Stimulated activated naive B cell treated with anti-CD40 and anti-IgM and Interleukin-4, amounts not matched to agents 10 μg/mL and 1 μg/mL and 100 μg/mL, for 72 hours (primary cell): ENCODE measurements around the gene POMGNT2.

Source experiments
- ATAC-seq, 2 donors: fragments of 150-1000 bp; cut with Tn5 transposase; replicated peaks; 2 replicates each; pipeline ENCODE4 v1.10.0; 2021; ENCODE audit warnings: moderate library complexity in 1 of 2
- DNase-seq: peaks from one replicate; pipeline ENCODE4 v3.0.0; 2021
- H3K27ac Mint-ChIP-seq: one replicate; pipeline ENCODE4 v1.8.0; 2022; ENCODE audit warnings: mild to moderate bottlenecking, mixed read lengths
- H3K27me3 Mint-ChIP-seq, 2 donors: one replicate each; pipeline ENCODE4 v1.8.0; 2022; ENCODE audit warnings: mixed read lengths in 2 of 2
- H3K36me3 Mint-ChIP-seq, 2 donors: one replicate each; pipeline ENCODE4 v1.8.0; 2022; ENCODE audit warnings: mixed read lengths in 2 of 2, mild to moderate bottlenecking in 1 of 2
- H3K4me1 Mint-ChIP-seq, 2 donors: one replicate each; pipeline ENCODE4 v1.8.0; 2022; ENCODE audit warnings: mixed read lengths in 2 of 2, mild to moderate bottlenecking in 1 of 2
- H3K4me3 Mint-ChIP-seq, 2 donors: one replicate each; pipeline ENCODE4 v1.8.0; 2022; ENCODE audit warnings: mild to moderate bottlenecking in 2 of 2, mixed read lengths in 2 of 2, moderate library complexity in 1 of 2
- H3K9me3 Mint-ChIP-seq, 2 donors: one replicate each; pipeline ENCODE4 v1.8.0; 2022; ENCODE audit warnings: mixed read lengths in 2 of 2, mild to moderate bottlenecking in 1 of 2

POMGNT2 gene

GRCh38 chr3:43093974-43094373, 11.9 kb downstream of the POMGNT2 start:
- no peak for ATAC-seq
- H3K9me3 Mint-ChIP-seq: no peaks in the 10 kb centered on the region
- H3K36me3 Mint-ChIP-seq: peaks cover 0 to 7% of the 10 kb centered on the region in 2 donors
- no peak overlapping the region for H3K27ac Mint-ChIP-seq
- H3K4me3 Mint-ChIP-seq: no peak overlapping the region
- peaks cover 0 to 7% of the 10 kb centered on the region in 2 donors for H3K4me1 Mint-ChIP-seq
- no peaks in the 10 kb centered on the region for H3K27me3 Mint-ChIP-seq
- DNase-seq: no peak

- Mint-ChIP-seq H3K27me3 (no peaks in the 10 kb centered on the region), H3K4me1 (peaks cover 0 to 7% of the 10 kb centered on the region in 2 donors), H3K36me3 (peaks cover 0 to 8% of the 10 kb centered on the region in 2 donors), H3K27ac (no peak overlapping the region), H3K4me3 (no peak overlapping the region), H3K9me3 (no peaks in the 10 kb centered on the region)
- ATAC-seq (no peak), DNase-seq (no peak)
Measured at GRCh38 chr3:43093006-43093405, 12.9 kb downstream of the POMGNT2 start.

GRCh38 chr3:43091481-43091880, 14.4 kb downstream of the POMGNT2 start:
- Mint-ChIP-seq H3K4me3 (no peak overlapping the region), H3K36me3 (peaks cover 0 to 8% of the 10 kb centered on the region in 2 donors), H3K9me3 (no peaks in the 10 kb centered on the region), H3K27me3 (no peaks in the 10 kb centered on the region), H3K27ac (no peak overlapping the region), H3K4me1 (peaks cover 0 to 7% of the 10 kb centered on the region in 2 donors)
- DNase-seq (no peak), ATAC-seq (no peak)

DNA sequence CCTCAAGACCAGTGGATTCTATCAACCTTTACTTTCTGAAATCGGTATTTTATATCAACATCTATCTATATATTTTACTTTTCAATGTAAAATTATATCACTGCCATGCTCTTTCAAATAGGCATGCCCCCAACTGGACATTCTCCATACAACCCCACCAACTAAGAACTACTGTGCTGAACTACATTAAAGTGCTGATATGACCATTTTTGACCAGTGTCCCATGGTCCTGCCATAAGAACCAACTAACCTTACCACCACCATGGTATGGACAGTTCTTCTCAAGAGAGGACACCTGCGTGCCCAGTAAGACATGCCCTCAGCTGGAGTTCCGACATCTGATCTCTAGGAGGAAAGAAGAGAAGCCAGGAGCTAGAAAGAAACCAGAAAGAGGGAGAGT, 15.6 kb downstream of the POMGNT2 start:
- no peak for ATAC-seq
- H3K27me3 Mint-ChIP-seq: no peaks in the 10 kb centered on the region
- H3K4me3 Mint-ChIP-seq: no peak overlapping the region
- DNase-seq: no peak
- peaks cover 0 to 8% of the 10 kb centered on the region in 2 donors for H3K36me3 Mint-ChIP-seq
- no peaks in the 10 kb centered on the region for H3K9me3 Mint-ChIP-seq
- peaks cover 0 to 7% of the 10 kb centered on the region in 2 donors for H3K4me1 Mint-ChIP-seq
- H3K27ac Mint-ChIP-seq: no peak overlapping the region

DNA sequence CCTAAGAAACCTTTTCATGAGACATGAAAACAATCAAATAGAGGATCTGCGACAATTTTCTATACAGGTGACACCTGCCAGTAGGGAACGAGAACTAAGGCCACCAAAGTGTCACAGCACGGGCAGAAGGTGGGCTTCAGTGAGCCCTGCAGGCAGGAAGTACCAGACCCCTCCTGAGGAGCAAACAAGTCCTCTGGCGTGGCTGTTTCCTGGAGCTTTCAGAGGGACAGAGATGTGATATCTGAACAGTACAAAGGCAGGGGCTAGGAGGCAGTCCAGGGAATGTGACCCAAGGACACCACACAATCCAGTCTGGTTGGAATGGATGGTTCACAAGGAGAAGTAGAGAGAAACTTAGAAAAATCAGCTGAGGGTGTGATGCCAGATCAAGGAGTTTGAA, 16.8 kb downstream of the POMGNT2 start:
- Mint-ChIP-seq H3K27me3 (no peaks in the 10 kb centered on the region), H3K4me3 (no peak overlapping the region), H3K27ac (no peak overlapping the region), H3K4me1 (peaks cover 0 to 7% of the 10 kb centered on the region in 2 donors), H3K9me3 (peaks cover 0 to 3% of the 10 kb centered on the region in 2 donors), H3K36me3 (peaks cover 3 to 14% of the 10 kb centered on the region in 2 donors)
- ATAC-seq (no peak), DNase-seq (no peak)

DNA sequence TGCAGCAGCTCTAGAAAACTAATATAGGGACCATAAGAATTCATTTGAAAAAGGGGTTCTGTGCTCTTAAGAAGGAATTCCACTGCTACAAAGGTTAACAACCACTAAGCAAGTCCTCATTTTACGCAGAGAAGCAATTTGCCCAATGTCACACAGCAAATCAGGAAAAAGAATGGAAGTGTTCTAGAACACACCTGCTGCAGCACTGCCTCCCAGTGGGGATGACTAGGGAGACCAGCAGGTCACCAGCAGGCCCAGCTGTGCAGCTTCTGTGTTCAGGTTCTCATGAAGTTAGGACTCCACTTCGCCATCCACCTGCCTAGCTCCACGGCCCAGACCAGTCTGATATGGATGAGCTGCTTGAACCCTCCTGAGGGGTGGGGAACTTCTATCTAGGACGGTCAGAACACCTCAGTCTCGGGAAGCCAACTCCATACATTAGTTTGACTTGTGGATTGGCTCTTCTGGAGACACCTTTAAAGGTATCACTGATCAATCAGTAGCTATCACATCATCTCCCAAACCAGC, 18.6 kb downstream of the POMGNT2 start:
- DNase-seq: no peak
- H3K36me3 Mint-ChIP-seq: peaks cover 3 to 14% of the 10 kb centered on the region in 2 donors
- peaks cover 0 to 4% of the 10 kb centered on the region in 2 donors for H3K4me1 Mint-ChIP-seq
- no peak for ATAC-seq
- H3K27ac Mint-ChIP-seq: no peak overlapping the region
- H3K9me3 Mint-ChIP-seq: peaks cover 0 to 5% of the 10 kb centered on the region in 2 donors
- no peak overlapping the region for H3K4me3 Mint-ChIP-seq
- H3K27me3 Mint-ChIP-seq: no peaks in the 10 kb centered on the region

- no peak for DNase-seq
- Mint-ChIP-seq H3K4me1 (peaks cover 0 to 3% of the 10 kb centered on the region in 2 donors), H3K36me3 (peaks cover 3 to 11% of the 10 kb centered on the region in 2 donors), H3K4me3 (no peak overlapping the region), H3K9me3 (peaks cover 0 to 5% of the 10 kb centered on the region in 2 donors), H3K27me3 (no peaks in the 10 kb centered on the region), H3K27ac (no peak overlapping the region)
- no peak for ATAC-seq
Measured at GRCh38 chr3:43086460-43087165, 19.3 kb downstream of the POMGNT2 start.

DNA sequence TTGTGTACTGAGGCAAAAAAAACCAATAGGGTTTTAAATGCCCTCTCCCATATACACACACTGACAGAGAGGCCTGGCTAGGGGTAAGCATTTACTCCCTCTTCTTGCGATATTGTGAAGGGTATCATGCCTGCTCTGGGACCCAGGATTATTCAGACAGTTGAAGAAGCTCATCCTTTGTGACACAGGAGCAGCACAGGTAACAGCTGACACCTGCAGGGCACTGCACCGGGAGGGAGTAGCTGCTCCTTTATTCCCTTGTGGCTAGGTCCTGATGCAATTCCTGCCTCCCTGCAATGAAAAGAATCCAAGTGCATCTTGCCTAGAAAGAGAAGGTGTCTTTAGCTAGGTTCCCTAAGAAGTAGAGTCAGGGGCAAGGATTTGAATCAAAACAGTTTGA, 23.4 kb downstream of the POMGNT2 start:
- H3K4me1 Mint-ChIP-seq: no peaks in the 10 kb centered on the region
- peaks cover 20 to 38% of the 10 kb centered on the region in 2 donors for H3K36me3 Mint-ChIP-seq
- H3K27ac Mint-ChIP-seq: no peak overlapping the region
- H3K27me3 Mint-ChIP-seq: no peaks in the 10 kb centered on the region
- ATAC-seq: no peak
- H3K4me3 Mint-ChIP-seq: no peak overlapping the region
- no peak for DNase-seq
- peaks cover 0 to 5% of the 10 kb centered on the region in 2 donors for H3K9me3 Mint-ChIP-seq

GRCh38 chr3:43081796-43082195, 24.1 kb downstream of the POMGNT2 start:
- ATAC-seq (no peak), DNase-seq (no peak)
- no peaks in the 10 kb centered on the region for H3K4me1 Mint-ChIP-seq
- peaks cover 0 to 5% of the 10 kb centered on the region in 2 donors for H3K9me3 Mint-ChIP-seq
- no peak overlapping the region for H3K4me3 Mint-ChIP-seq
- no peaks in the 10 kb centered on the region for H3K27me3 Mint-ChIP-seq
- peaks cover 20 to 38% of the 10 kb centered on the region in 2 donors for H3K36me3 Mint-ChIP-seq
- no peak overlapping the region for H3K27ac Mint-ChIP-seq

GRCh38 chr3:43080726-43081568, 24.9 kb downstream of the POMGNT2 start:
- H3K36me3 Mint-ChIP-seq: peaks cover 20 to 38% of the 10 kb centered on the region in 2 donors
- H3K27me3 Mint-ChIP-seq: no peaks in the 10 kb centered on the region
- ATAC-seq (no peak), DNase-seq (no peak)
- peaks cover 0 to 5% of the 10 kb centered on the region in 2 donors for H3K9me3 Mint-ChIP-seq
- no peaks in the 10 kb centered on the region for H3K4me1 Mint-ChIP-seq
- no peak overlapping the region for H3K4me3 Mint-ChIP-seq
- H3K27ac Mint-ChIP-seq: no peak overlapping the region

- Mint-ChIP-seq H3K4me3 (no peak overlapping the region), H3K27ac (no peak overlapping the region), H3K36me3 (peaks cover 17 to 33% of the 10 kb centered on the region in 2 donors), H3K27me3 (no peaks in the 10 kb centered on the region), H3K4me1 (no peaks in the 10 kb centered on the region), H3K9me3 (peaks cover 0 to 2% of the 10 kb centered on the region in 2 donors)
- ATAC-seq (no peak), DNase-seq (no peak)
Measured at GRCh38 chr3:43079536-43080332, 26.1 kb downstream of the POMGNT2 start.

DNA sequence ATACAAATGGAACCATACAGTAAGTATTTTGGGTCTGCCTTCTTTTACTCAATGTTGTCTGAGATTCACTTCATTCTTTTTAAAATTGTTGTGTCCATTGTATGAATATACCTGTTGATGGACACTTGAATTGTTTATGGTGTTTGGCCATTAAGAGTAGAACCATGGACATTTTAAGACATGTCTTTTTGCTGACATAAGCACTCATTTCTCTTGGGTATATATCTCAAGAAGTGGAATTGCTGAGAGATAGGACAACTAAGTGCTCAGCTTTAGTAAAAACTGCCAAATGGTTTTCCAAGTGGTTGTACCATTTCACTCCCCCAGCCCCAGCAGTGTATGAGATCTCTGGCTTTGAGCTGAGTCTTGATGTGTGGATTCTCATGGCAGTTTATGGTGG, 28.2 kb downstream of the POMGNT2 start:
- DNase-seq (no peak), ATAC-seq (no peak)
- Mint-ChIP-seq H3K36me3 (peaks cover 17 to 31% of the 10 kb centered on the region in 2 donors), H3K4me1 (no peaks in the 10 kb centered on the region), H3K27ac (no peak overlapping the region), H3K4me3 (no peak overlapping the region), H3K27me3 (peaks cover 0 to 4% of the 10 kb centered on the region in 2 donors), H3K9me3 (peaks cover 0 to 2% of the 10 kb centered on the region in 2 donors)

- Mint-ChIP-seq H3K27me3 (peaks cover 0 to 8% of the 10 kb centered on the region in 2 donors), H3K4me3 (no peak overlapping the region), H3K9me3 (no peaks in the 10 kb centered on the region), H3K4me1 (no peaks in the 10 kb centered on the region), H3K36me3 (peaks cover 17 to 31% of the 10 kb centered on the region in 2 donors), H3K27ac (no peak overlapping the region)
- DNase-seq (no peak), ATAC-seq (no peak)
Measured at GRCh38 chr3:43077261-43077660, 28.6 kb downstream of the POMGNT2 start.

DNA sequence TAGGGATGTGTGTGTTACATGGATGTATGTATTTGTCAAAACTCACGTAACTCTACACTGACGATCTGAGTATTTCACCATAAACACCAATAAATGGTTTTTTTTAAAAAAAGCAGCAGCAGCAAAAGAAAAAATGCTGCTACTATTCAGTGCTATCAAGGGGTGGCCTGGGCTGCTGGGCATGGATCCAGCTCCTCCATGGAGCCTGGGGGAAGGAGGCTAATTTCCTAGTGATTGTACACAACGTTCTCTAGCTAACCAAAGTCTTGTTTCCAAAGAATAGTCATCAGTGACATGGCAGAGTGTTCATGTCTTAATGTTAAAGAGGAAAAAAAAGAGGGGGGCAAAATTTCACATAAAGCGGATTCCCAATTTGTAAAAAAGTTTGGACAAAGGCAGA, 29.0 kb downstream of the POMGNT2 start:
- ATAC-seq: no peak
- Mint-ChIP-seq H3K27ac (no peak overlapping the region), H3K4me3 (no peak overlapping the region), H3K27me3 (peaks cover 0 to 8% of the 10 kb centered on the region in 2 donors), H3K9me3 (no peaks in the 10 kb centered on the region), H3K36me3 (peaks cover 17 to 31% of the 10 kb centered on the region in 2 donors), H3K4me1 (no peaks in the 10 kb centered on the region)
- DNase-seq: no peak
